ENCODE measurements around the gene UBE2S. TPM values are rescaled to one million over a fixed set of nuclear protein-coding genes. Genes with fewer than 3 reads are reported as not detected.
"Not testable (repeated sequence)": the region's sequence is repeated elsewhere in the genome, so short reads cannot be mapped to it uniquely, and the experiment has no call there.

UBE2S gene
- total RNA-seq (2022) (331 and 345 TPM in 2 replicates), Bru-seq, nascent RNA (percentile 76 among the genes with signal in this experiment), BruChase-seq, experiment 1, labeled RNA remaining after a 6-hour chase (percentile 72 among the genes with signal in this experiment), BruChase-seq, experiment 2, labeled RNA remaining after a 2-hour chase (percentile 59 among the genes with signal in this experiment)
- long read RNA-seq, transcript UBE2S-202 (5 exons, 743 nt) = minor isoform, 13 of 1,251 reads
- long read RNA-seq, transcript UBE2S-201 (4 exons, 2,548 nt) = major isoform, 1,190 of 1,251 reads
- long read RNA-seq, partial matches to known transcripts = 5 of 1,251 reads
- long read RNA-seq, other reads (novel, unspliced or antisense) = 42 of 1,251 reads

GRCh38 chr19:55407550-55407799 is at the start of gene UBE2S:
TSS of gene UBE2S (minus strand) at chr19:55407788. CDS start at chr19:55407589, 199 bp downstream.
- ChIA-PET CTCF (interaction anchor here (0.6 kb wide), 1 partner anchor 114 kb away, joined by 3 read pairs; no protein-coding TSS in a partner anchor), POLR2A (interaction anchor here (0.6 to 6.1 kb wide), 25 partner anchors 8 to 1289 kb away, joined by 3 to 57 read pairs (median 4); partner anchors contain the start of genes DNAAF3, HSPBP1, KMT5C and PPP6R1)
- Mint-ChIP-seq H3K4me1 (ENCODE audit: insufficient read depth, unreplicated experiment) (peaks cover 21% of the 10 kb centered on the region), H3K27ac (ENCODE audit: low read depth, unreplicated experiment) (peak within 1 kb of the TSS; percentile 99), H3K4me3 (ENCODE audit: unreplicated experiment) (peak within 1 kb of the TSS; percentile 94), H3K36me3 (ENCODE audit: insufficient read depth, unreplicated experiment) (peaks cover 56% of the 10 kb centered on the region)
- BruUV-seq (replicated peaks); H3K9me3 Mint-ChIP-seq (ENCODE audit: unreplicated experiment); DNase-seq (ENCODE audit: unreplicated experiment); H3K27me3 Mint-ChIP-seq (ENCODE audit: insufficient read depth, unreplicated experiment); intact Hi-C loops (cut with micrococcal nuclease): not testable (repeated sequence)

GRCh38 chr19:55456347-55456746 is 48.8 kb upstream of the UBE2S start:
- peaks cover 12% of the 10 kb centered on the region for H3K27me3 Mint-ChIP-seq (ENCODE audit: insufficient read depth, unreplicated experiment)
- TF ChIP-seq CTCF (IDR thresholded peaks at IDR 0.05; ENCODE audit: unreplicated experiment) = no peak
- intact Hi-C loops (cut with micrococcal nuclease) = no loop called here
- H3K9me3 Mint-ChIP-seq (ENCODE audit: unreplicated experiment) = no peaks in the 10 kb centered on the region
- H3K4me3 Mint-ChIP-seq (ENCODE audit: unreplicated experiment) = no peak overlapping the region
- H3K36me3 Mint-ChIP-seq (ENCODE audit: insufficient read depth, unreplicated experiment) = peaks cover 11% of the 10 kb centered on the region
- no TSS peak for BruUV-seq (replicated peaks)
- peaks cover 11% of the 10 kb centered on the region for H3K4me1 Mint-ChIP-seq (ENCODE audit: insufficient read depth, unreplicated experiment)
- POLR2A ChIA-PET = no interaction called here
- no peak overlapping the region for H3K27ac Mint-ChIP-seq (ENCODE audit: low read depth, unreplicated experiment)
- CTCF ChIA-PET = interaction anchor here (1.6 kb wide), 1 partner anchor 11 kb away, joined by 6 read pairs; no protein-coding TSS in a partner anchor
- no peak for DNase-seq (ENCODE audit: unreplicated experiment)

GRCh38 chr19:55455576-55456235 is 48.1 kb upstream of the UBE2S start:
- H3K27ac Mint-ChIP-seq (ENCODE audit: low read depth, unreplicated experiment) = no peak overlapping the region
- no peak for DNase-seq (ENCODE audit: unreplicated experiment)
- intact Hi-C loops (cut with micrococcal nuclease) = no loop called here
- H3K4me3 Mint-ChIP-seq (ENCODE audit: unreplicated experiment) = no peak overlapping the region
- H3K27me3 Mint-ChIP-seq (ENCODE audit: insufficient read depth, unreplicated experiment) = peaks cover 12% of the 10 kb centered on the region
- CTCF ChIA-PET = interaction anchor here (0.6 to 1.6 kb wide), 4 partner anchors 12 to 67 kb away, joined by 3 to 6 read pairs (median 5); no protein-coding TSS in a partner anchor
- peaks cover 9% of the 10 kb centered on the region for H3K4me1 Mint-ChIP-seq (ENCODE audit: insufficient read depth, unreplicated experiment)
- H3K36me3 Mint-ChIP-seq (ENCODE audit: insufficient read depth, unreplicated experiment) = peaks cover 8% of the 10 kb centered on the region
- POLR2A ChIA-PET = no interaction called here
- no peak for TF ChIP-seq CTCF (IDR thresholded peaks at IDR 0.05; ENCODE audit: unreplicated experiment)
- H3K9me3 Mint-ChIP-seq (ENCODE audit: unreplicated experiment) = no peaks in the 10 kb centered on the region
- BruUV-seq (replicated peaks) = no TSS peak

- peak; percentile 58 for DNase-seq (ENCODE audit: unreplicated experiment)
- Mint-ChIP-seq H3K9me3 (ENCODE audit: unreplicated experiment) (no peaks in the 10 kb centered on the region), H3K4me1 (ENCODE audit: insufficient read depth, unreplicated experiment) (peaks cover under 1% of the 10 kb centered on the region), H3K27ac (ENCODE audit: low read depth, unreplicated experiment) (no peak overlapping the region), H3K4me3 (ENCODE audit: unreplicated experiment) (no peak overlapping the region), H3K36me3 (ENCODE audit: insufficient read depth, unreplicated experiment) (peaks cover 8% of the 10 kb centered on the region), H3K27me3 (ENCODE audit: insufficient read depth, unreplicated experiment) (peaks cover 12% of the 10 kb centered on the region)
- intact Hi-C loops (cut with micrococcal nuclease) = loop anchor here (1.0 kb wide), 2 partner anchors 70 to 314 kb away; partner anchors contain the start of gene RPL28
- ChIA-PET CTCF (interaction anchor here (0.6 to 2.5 kb wide), 10 partner anchors 13 to 314 kb away, joined by 3 to 12 read pairs (median 6); partner anchors contain the start of gene TMEM238), POLR2A (interaction anchor here (0.6 kb wide), 1 partner anchor 22 kb away, joined by 3 read pairs; the partner anchor contains the start of gene ZNF628)
- no TSS peak for BruUV-seq (replicated peaks)
- TF ChIP-seq CTCF (IDR thresholded peaks at IDR 0.05; ENCODE audit: unreplicated experiment) = peak; percentile 66
These were observed 47.2 kb upstream of the UBE2S start for GRCh38 chr19:55454787-55455243.
